ENCODE results near the gene ZNF217.
"Not testable (repeated sequence)": the region's sequence is repeated elsewhere in the genome, so short reads cannot be mapped to it uniquely, and the experiment has no call there.

The ZNF217 gene

DNA sequence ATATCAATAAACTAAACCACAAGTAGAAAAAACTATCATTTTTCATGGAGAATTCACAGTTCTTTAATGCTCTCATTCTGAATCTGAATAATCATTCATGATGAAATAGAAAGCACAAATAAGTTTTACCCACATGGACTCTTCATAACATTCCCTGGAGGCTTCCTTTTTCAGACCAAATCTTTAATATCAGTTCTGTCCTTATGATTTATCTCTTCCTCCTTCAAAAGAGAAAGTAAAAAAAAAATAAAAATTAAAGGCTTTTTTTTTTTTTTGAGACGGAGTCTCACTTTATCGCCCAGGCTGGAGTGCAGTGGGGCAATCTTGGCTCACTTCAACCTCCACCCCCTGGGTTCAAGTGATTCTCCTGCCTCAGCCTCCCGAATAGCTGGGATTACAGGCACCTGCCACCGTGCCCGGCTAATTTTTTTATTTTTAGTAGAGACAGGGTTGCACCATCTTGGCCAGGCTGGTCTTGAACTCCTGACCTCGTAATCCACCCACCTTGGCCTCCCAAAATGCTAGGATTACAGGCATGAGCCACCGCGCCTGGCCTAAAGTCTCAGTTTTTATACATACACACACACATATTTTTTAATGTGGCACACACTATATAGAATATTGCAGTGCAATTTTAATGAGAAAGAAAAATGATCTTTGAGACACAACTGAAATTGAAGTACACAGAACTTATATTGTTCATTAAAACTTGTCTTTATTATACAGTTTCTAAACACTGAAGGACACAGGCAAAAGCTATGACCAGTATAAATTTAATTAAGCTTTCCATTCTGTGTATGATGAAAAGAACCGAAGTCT is 31.9 kb upstream of the ZNF217 start:
- no peak for FAIRE-seq
- no peak for DNase-seq (ENCODE audit: insufficient read length, low spot score)
- TF ChIP-seq, protein P1, sequence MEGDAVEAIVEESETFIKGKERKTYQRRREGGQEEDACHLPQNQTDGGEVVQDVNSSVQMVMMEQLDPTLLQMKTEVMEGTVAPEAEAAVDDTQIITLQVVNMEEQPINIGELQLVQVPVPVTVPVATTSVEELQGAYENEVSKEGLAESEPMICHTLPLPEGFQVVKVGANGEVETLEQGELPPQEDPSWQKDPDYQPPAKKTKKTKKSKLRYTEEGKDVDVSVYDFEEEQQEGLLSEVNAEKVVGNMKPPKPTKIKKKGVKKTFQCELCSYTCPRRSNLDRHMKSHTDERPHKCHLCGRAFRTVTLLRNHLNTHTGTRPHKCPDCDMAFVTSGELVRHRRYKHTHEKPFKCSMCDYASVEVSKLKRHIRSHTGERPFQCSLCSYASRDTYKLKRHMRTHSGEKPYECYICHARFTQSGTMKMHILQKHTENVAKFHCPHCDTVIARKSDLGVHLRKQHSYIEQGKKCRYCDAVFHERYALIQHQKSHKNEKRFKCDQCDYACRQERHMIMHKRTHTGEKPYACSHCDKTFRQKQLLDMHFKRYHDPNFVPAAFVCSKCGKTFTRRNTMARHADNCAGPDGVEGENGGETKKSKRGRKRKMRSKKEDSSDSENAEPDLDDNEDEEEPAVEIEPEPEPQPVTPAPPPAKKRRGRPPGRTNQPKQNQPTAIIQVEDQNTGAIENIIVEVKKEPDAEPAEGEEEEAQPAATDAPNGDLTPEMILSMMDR (IDR thresholded peaks at IDR 0.05; ENCODE audit: insufficient read depth, missing control alignments): no peak

DNA sequence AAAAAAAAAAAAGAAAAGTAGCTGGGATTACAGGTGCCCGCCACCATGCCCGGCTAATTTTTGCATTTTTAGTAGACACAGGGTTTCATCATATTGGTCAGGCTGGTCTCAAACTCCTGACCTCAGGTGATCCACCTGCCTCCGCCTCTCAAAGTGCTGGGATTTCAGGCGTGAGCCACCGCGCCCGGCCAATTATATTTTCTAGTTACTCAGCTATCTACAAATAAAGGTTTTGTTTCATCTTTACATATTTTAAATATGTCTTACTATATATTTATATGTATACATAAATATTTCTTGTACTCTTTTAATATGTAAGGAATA is 31.2 kb upstream of the ZNF217 start:
- not testable (repeated sequence) for DNase-seq (ENCODE audit: insufficient read length, low spot score); FAIRE-seq

GRCh38 chr20:53623454-53624211 is 30.0 kb upstream of the ZNF217 start:
- DNase-seq (ENCODE audit: insufficient read length, low spot score) (no peak), FAIRE-seq (no peak)

DNA sequence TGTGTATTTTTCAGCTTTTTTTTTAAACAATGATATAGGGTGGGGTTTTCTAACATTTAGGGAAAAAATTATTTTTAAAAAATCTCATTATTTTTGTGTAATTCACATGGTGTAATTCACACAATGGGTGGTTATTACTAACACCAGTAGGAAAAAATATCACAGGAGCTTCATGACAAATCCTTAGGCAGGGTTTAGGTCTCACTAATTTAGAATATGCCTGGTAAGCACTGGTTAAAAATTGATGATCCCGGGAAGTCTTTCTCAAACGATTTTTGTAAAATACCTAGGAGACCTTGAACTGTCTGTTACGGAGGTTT is 29.5 kb upstream of the ZNF217 start:
- TF ChIP-seq, protein P1 (IDR thresholded peaks at IDR 0.05; ENCODE audit: insufficient read depth, missing control alignments): no peak
- DNase-seq (ENCODE audit: insufficient read length, low spot score) (no peak), FAIRE-seq (no peak)

More at GRCh38 chr20:53623454-53624211, 30.0 kb upstream of the ZNF217 start:
- TF ChIP-seq, protein P1 (IDR thresholded peaks at IDR 0.05; ENCODE audit: insufficient read depth, missing control alignments): no peak

- no peak for FAIRE-seq
These were observed 28.9 kb upstream of the ZNF217 start for GRCh38 chr20:53622247-53623133.

GRCh38 chr20:53621482-53622246 is 28.0 kb upstream of the ZNF217 start:
- TF ChIP-seq, protein P1 (IDR thresholded peaks at IDR 0.05; ENCODE audit: insufficient read depth, missing control alignments): no peak
- FAIRE-seq (no peak), DNase-seq (ENCODE audit: insufficient read length, low spot score) (no peak)

More at GRCh38 chr20:53622247-53623133, 28.9 kb upstream of the ZNF217 start:
- no peak for DNase-seq (ENCODE audit: insufficient read length, low spot score)
- TF ChIP-seq, protein P1 (IDR thresholded peaks at IDR 0.05; ENCODE audit: insufficient read depth, missing control alignments): no peak

DNA sequence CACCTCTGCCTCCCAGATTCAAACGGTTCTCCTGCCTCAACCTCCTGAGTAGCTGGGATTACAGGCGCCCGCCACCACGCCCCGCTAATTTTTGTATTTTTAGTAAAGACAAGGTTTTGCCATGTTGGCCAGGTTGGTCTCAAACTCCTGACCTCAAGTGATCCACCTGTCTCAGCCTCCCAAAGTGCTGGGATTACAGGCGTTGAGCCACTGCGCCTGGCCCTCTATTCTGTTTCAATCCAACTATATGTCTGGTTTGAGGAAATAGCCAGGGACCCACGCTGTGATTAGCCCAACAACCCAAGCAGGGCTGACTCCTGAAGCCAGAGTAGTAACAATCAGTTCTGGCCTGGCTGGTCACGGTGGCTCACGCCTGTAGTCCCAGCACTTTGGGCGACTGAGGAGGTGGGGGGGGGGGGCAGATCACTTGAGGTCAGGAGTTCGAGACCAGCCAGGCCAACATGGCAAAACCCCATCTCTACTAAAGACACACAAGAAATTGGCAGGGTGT is 24.9 kb upstream of the ZNF217 start:
- FAIRE-seq; DNase-seq (ENCODE audit: insufficient read length, low spot score): not testable (repeated sequence)

Measured in D721Med (cell line).